Loucy (cell line): ENCODE measurements around the gene KNDC1.

Experiments
- EZH2phosphoT487 ChIP-seq: fragments of 200-600 bp; IDR thresholded peaks from 2 replicates; pipeline ENCODE4 v1.6.1; 2018; ENCODE audit warnings: antibody characterized with exemption, mild to moderate bottlenecking, moderate library complexity, borderline replicate concordance
- TF ChIP-seq, protein P1 (sequence below): fragments of 200-600 bp; sonication (generic); conservative IDR thresholded peaks from 2 replicates; pipeline ENCODE4 v1.5.1; 2014; ENCODE audit warnings: mild to moderate bottlenecking, antibody characterized with exemption, low read length

GRCh38 chr10:133186416-133187090 lies 26.5 kb downstream of the KNDC1 start:
- TF ChIP-seq, protein P1, sequence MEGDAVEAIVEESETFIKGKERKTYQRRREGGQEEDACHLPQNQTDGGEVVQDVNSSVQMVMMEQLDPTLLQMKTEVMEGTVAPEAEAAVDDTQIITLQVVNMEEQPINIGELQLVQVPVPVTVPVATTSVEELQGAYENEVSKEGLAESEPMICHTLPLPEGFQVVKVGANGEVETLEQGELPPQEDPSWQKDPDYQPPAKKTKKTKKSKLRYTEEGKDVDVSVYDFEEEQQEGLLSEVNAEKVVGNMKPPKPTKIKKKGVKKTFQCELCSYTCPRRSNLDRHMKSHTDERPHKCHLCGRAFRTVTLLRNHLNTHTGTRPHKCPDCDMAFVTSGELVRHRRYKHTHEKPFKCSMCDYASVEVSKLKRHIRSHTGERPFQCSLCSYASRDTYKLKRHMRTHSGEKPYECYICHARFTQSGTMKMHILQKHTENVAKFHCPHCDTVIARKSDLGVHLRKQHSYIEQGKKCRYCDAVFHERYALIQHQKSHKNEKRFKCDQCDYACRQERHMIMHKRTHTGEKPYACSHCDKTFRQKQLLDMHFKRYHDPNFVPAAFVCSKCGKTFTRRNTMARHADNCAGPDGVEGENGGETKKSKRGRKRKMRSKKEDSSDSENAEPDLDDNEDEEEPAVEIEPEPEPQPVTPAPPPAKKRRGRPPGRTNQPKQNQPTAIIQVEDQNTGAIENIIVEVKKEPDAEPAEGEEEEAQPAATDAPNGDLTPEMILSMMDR, result no peak
- TF ChIP-seq EZH2phosphoT487, result no peak
